T-helper 2 cell treated with Interferon-gamma antibody and Interleukin-4, amounts not matched to agents 100 ng/mL and 5 ng/mL, for 36 hours (primary cell): ENCODE data around the gene PTK7. TPM values are rescaled to one million over a fixed set of nuclear protein-coding genes. Genes with fewer than 3 reads are reported as not detected.

Experiments
- intact Hi-C: fragments of 100-400 bp; cut with micrococcal nuclease; formaldehyde crosslinking; loops from one replicate; pipeline ENCODE4 v1.15.1; 2023
- total RNA-seq: library from RNA; stranded (reverse); gene quantifications from 2 replicates; pipeline ENCODE4 v1.2.3, GENCODE V29; 2022

Gene PTK7
- total RNA-seq, 1 donor from 2014 or later = 1.9 TPM

- intact Hi-C loops = loop anchor here (2.0 kb wide), 2 partner anchors 49 to 71 kb away; no protein-coding TSS in a partner anchor
Measured at GRCh38 chr6:43175676-43176422, 99.7 kb downstream of the PTK7 start.

- intact Hi-C loops = no loop called here
Measured at GRCh38 chr6:43176423-43176786, 100.3 kb downstream of the PTK7 start.

GRCh38 chr6:43178150-43178549 lies 102.0 kb downstream of the PTK7 start:
- intact Hi-C loops = no loop called here

- intact Hi-C loops = no loop called here
Measured at GRCh38 chr6:43178951-43179830, 103.1 kb downstream of the PTK7 start.

- intact Hi-C loops = no loop called here
Measured at GRCh38 chr6:43180058-43180457, 103.9 kb downstream of the PTK7 start.

- intact Hi-C loops = no loop called here
Measured at GRCh38 chr6:43180985-43181384, 104.9 kb downstream of the PTK7 start.

GRCh38 chr6:43181621-43181941 lies 105.5 kb downstream of the PTK7 start:
- intact Hi-C loops = no loop called here

- intact Hi-C loops = loop anchor here (1.0 to 2.0 kb wide), 2 partner anchors 8 to 43 kb away; no protein-coding TSS in a partner anchor
Measured at GRCh38 chr6:43181942-43182860, 106.1 kb downstream of the PTK7 start, which contains the start of gene CUL9. Gene CUL9 (plus strand): TSS chr6:43182196. CDS start chr6:43184311, 2,115 bp downstream.

GRCh38 chr6:43183441-43183840 lies 107.3 kb downstream of the PTK7 start:
- intact Hi-C loops = loop anchor here (2.0 kb wide), 1 partner anchor 41 kb away; no protein-coding TSS in a partner anchor

GRCh38 chr6:43184268-43184985 lies 108.3 kb downstream of the PTK7 start:
- intact Hi-C loops = no loop called here

- intact Hi-C loops = no loop called here
Measured at GRCh38 chr6:43185391-43185985, 109.4 kb downstream of the PTK7 start.

GRCh38 chr6:43186019-43186418 lies 109.9 kb downstream of the PTK7 start:
- intact Hi-C loops = no loop called here

- intact Hi-C loops = no loop called here
Measured at GRCh38 chr6:43186706-43187105, 110.6 kb downstream of the PTK7 start.

GRCh38 chr6:43187821-43188220 lies 111.7 kb downstream of the PTK7 start:
- intact Hi-C loops = no loop called here

- intact Hi-C loops = no loop called here
Measured at GRCh38 chr6:43188426-43188825, 112.3 kb downstream of the PTK7 start.

- intact Hi-C loops = no loop called here
Measured at GRCh38 chr6:43189776-43190304, 113.7 kb downstream of the PTK7 start.

- intact Hi-C loops = no loop called here
Measured at GRCh38 chr6:43192911-43193310, 116.8 kb downstream of the PTK7 start.

- intact Hi-C loops = no loop called here
Measured at GRCh38 chr6:43193929-43194328, 117.8 kb downstream of the PTK7 start.

- intact Hi-C loops = no loop called here
Measured at GRCh38 chr6:43196337-43196736, 120.2 kb downstream of the PTK7 start.

- intact Hi-C loops = no loop called here
Measured at GRCh38 chr6:43199912-43200311, 123.8 kb downstream of the PTK7 start.
